Stimulated activated CD4-positive, alpha-beta T cell treated with anti-CD3 and anti-CD28 coated beads, Interleukin-4, amount 100 ng/mL, for 1 hour (primary cell): ENCODE results near the gene CAPZA1.
"Not testable (repeated sequence)": the region's sequence is repeated elsewhere in the genome, so short reads cannot be mapped to it uniquely, and the experiment has no call there.

ENCODE experiments used
- DNase-seq: peaks from one replicate; pipeline ENCODE4 v3.0.0-alpha.2; 2020

CAPZA1 gene

GRCh38 chr1:112619518-112620376, at the start of gene CAPZA1:
TSS of gene CAPZA1 (plus strand) at chr1:112619832. CDS start at chr1:112619845, 13 bp downstream.
- DNase-seq: peak; percentile 86

DNA sequence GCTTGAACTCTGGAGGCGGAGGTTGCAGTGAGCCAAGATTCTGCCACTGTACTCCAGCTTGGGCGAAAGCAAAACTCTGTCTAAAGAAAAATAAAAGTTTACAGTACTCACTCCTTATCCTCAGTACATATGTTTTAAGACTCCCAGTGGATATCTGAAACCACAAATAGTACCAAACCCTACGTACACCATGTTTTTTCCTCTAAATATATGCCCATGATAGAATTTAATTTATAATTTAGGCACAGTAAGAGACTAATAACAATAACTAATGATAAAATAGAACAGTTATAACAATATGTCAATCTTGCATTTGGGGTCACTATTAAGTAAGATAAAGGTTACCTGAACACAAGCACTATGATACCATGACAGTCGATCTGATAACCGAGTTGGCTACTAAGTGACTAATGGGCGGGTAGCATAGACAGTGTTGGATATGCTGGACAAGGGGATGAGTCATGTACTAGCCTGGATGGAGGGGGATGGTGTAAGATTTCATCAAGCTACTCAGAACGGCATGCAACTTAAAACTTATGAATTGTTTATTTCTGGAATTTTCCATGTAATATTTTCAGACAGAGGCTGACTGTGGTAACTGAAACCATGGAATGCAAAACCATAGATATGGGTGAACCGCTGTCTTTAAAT, 44.4 kb upstream of the CAPZA1 start:
- DNase-seq: no peak

DNA sequence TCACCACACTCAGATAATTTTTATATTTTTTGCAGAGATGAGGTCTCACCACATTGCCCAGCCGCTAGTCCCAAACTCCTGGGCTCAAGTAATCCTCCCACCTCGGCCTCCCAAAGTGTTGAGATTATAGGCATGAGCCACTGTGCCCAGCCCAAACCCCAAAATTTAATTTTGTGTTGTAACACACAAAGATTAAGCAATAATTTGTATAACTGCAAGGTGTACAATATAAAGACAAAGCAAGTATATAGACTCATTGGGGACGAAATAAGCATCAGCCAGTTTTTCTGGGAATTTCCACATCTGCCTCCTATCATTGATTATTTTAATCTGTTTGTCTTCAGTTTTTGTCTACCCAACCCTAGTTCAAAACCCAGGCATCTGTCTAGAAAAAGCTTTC, 43.4 kb upstream of the CAPZA1 start:
- no peak for DNase-seq

DNA sequence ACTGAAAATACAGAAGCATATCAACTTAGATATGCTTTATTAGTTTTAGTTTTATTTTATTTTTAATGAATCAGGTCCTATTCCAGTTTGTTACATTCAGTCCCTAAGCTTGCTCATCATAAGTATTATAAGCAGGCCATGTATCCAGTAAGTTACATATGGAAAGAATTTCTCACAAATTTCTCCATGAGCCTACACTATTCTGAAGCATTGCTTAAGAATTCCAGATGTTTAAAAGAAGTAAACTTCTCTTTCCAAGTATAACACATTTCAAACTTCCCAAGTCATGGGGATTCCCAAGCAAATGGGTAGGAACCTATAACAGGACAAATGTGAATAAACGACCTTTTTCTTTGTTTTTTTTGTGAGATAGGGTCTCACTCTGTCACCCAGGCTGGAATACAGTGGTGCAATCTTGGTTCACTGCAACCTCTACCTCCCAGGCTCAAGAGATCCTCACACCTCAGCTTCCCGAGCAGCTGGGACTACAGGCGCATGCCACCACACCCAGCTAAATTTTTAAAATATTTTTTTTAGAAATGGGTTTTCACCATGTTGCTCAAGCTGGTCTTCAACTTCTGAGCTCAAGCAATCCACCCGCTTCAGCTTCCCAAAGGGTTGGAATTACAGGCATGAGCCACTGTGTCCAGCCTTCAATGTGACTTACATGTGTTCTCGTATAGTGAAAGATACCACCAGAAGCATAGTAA, 39.7 kb upstream of the CAPZA1 start:
- DNase-seq: no peak

DNA sequence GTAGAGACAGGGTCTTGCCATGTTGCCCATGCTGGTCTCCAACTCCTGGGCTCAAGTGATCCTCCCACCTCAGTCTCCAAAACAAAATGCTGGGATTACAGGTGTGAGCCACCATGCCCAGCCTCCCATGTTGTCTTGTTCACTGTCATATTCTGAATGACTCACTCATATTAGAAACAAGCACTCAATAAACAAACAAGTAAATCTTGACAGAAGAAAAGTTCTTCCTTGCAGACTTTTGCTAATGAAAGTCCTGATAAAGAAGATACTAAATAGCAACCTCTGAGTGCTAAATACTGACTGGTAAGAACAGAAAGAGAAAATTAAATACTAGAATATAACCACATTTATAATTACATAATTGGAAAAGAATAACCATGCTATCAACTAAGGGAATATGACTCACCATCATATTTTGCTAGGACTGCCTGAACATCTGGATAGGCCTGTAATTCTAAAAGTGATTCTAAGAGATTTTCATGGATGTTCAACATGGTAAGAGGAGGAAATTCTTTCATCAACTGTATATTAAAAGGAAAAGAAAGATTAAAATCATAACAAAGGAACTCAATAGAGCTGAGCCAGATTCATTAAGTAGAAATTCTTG, 37.9 kb upstream of the CAPZA1 start:
- DNase-seq: no peak

DNA sequence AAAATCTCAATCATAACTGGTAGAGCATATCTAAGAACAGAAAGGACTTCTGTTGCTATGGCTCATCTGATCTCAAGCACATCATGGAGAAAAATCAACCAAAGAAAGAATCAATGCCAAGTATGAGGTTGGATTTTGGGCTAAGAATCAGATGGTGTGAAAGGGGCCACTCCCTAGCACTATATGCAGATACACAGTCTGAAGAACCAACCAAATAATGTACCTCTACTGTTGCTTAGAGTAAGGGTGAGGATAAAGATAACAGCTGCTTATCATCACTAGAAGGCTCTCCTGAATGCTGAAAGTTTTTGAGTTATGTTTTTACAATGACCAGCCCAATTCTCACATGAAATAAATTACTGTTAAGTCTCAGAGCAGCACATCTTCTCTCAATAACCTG, 36.3 kb upstream of the CAPZA1 start:
- DNase-seq: no peak

- DNase-seq: no peak
Observed at GRCh38 chr1:112589766-112590165, 29.9 kb upstream of the CAPZA1 start.

- no peak for DNase-seq
Observed at GRCh38 chr1:112594208-112594876, 25.3 kb upstream of the CAPZA1 start.

DNA sequence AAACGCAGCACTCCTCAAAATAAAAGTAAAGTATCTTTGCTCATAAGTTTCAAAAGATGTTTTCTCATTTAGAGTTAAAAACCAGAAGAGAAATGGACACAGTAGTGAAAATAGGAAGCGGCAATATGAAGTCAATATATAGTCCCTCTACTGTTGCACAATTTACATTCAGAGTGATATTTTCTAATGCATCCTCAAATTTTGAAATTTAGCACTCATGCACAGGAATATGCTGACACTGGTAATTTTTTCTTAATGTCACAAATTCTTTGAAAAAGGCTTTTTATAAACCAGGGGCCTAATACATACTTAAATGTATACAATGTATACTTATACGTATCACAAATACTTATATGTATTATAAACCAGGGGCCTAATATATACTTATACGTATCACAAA, 20.2 kb upstream of the CAPZA1 start:
- DNase-seq: no peak

- no peak for DNase-seq
Observed at GRCh38 chr1:112603012-112603411, 16.6 kb upstream of the CAPZA1 start.

GRCh38 chr1:112603541-112603940, 16.1 kb upstream of the CAPZA1 start:
- DNase-seq: no peak

DNA sequence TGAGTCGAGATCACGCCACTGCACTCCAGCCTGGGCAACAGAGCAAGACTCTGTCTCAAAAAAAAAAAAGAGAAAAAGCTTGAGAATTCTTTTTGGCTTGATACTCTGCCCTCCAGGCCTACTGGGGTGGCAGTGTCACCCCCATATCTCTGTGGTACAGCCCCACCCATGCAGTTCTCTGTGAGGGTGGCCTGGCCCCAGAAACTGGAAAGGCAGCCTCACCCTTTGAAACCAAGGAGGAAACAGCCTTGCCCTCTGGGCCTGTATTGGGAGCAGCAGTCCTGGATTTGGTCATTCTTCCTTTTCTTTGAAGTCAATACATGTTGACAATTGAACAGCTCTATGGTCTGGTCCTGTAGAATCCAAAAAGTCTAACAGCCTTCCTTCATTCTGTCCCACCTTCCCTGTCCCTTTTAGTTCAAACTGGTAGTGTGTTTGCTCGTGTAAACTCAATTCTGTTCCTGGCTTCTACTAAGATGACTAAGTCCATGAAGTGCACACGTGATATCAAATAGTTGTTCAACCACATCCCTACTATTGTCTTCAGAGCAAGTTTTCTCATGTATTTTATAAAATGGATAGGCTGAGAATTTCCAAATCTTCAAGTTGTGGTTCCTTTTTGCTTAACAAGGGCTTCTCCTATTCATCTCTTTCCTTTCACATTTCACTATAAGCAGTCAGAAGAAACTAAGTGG, 13.9 kb upstream of the CAPZA1 start:
- DNase-seq: no peak

DNA sequence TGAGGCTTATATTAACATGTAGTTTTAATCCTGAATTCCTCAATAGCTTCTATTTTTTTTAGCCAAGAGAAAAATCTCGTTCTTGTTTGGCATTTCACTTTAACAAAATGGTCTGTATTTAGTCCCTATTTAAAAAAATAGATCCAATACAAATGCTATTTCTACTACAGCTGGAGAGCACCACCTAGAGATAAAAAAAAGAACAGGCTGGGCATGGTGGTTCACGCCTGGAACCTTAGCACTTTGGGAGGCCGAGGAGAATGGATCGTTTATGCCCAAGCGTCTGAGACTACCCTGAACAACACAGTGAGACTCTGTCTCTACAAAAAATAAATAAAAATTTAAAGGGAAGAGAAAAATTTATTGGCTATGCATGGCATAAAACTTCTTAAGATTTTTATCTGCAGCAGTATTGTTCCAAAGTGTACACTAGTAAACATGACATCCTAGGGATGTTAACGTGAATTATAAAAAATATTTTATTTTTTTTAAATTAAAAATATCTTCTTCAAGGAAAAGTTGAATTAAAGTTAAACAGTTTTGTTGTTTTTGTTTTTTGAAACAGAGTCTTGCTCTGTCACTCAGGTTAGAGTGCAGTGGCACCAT, 5.1 kb upstream of the CAPZA1 start:
- no peak for DNase-seq

DNA sequence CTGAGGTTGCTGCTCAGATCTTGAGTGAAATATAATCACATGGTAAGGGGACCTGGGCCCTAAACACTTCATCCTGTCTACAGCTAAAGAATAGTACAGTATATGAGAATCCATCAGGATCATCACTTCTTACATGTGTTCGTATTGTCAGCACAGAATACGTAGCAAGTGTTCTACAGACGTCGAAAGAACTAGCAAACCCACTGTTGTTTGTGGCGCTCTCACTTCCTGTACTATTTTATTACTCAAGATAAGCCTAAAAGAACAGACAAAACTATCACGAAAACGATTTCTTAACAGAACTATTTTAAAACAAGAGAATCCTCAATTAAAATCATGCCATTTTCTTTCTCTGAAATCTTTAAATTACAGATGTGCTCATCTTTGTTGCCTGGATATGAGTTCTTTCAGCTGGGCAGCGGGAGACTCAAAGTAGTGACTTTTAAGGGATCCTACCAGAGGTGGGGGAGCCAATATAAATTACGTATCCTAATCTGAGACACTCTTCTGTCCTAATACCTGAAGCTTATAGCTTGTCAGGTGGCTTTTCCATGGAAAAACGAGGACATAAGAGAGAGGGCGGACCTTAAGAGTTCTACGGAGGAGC, 1.4 kb upstream of the CAPZA1 start:
- DNase-seq: no peak

- peak; percentile 58 for DNase-seq
Observed at GRCh38 chr1:112618721-112619517, 713 bp upstream of the CAPZA1 start, which contains the start of gene ST7L. TSS of gene ST7L (minus strand) at chr1:112619141. CDS start at chr1:112619113, 28 bp downstream.

GRCh38 chr1:112620377-112620695, 704 bp downstream of the CAPZA1 start:
- DNase-seq: no peak

GRCh38 chr1:112624493-112624892, 4.9 kb downstream of the CAPZA1 start:
- not testable (repeated sequence) for DNase-seq

- no peak for DNase-seq
Observed at GRCh38 chr1:112625696-112626095, 6.1 kb downstream of the CAPZA1 start.

DNA sequence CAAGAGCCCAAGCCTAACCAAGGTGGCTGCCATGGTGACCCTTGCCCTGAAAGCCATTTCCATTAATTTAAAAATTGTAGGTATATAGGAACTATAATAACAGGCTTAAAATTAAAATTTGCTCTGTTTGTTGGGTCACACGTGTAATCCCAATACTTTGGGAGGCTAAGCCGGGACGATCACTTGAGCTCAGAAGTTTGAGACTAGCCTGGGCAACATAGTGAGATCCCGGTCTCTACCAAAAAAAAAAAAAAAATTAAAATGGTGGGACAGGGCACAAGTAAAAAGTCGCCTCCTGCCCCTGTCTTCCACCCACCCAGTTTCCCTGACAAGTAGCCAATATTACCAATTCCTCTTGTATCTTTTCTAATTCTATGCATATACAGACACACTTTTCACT, 6.6 kb downstream of the CAPZA1 start:
- no peak for DNase-seq

GRCh38 chr1:112626887-112627286, 7.3 kb downstream of the CAPZA1 start:
- DNase-seq: no peak
